Glutamatergic neuron (in vitro differentiated cells): ENCODE measurements around the gene CDC42BPA. TPM values are rescaled to one million over a fixed set of nuclear protein-coding genes. Genes with fewer than 3 reads are reported as not detected.

Experiments used
- DNase-seq: peaks from one replicate; pipeline ENCODE4 v3.0.0; 2022
- H3K27ac Mint-ChIP-seq: one replicate; pipeline ENCODE4 v1.8.0; 2020; ENCODE audit warnings: mild to moderate bottlenecking, mixed read lengths, inconsistent platforms; ENCODE audit not compliant: unreplicated experiment
- H3K27me3 Mint-ChIP-seq: one replicate; pipeline ENCODE4 v1.8.0; 2020; ENCODE audit warnings: mild to moderate bottlenecking, moderate library complexity, mixed read lengths, inconsistent platforms; ENCODE audit not compliant: unreplicated experiment
- H3K36me3 Mint-ChIP-seq: one replicate; pipeline ENCODE4 v1.8.0; 2020; ENCODE audit warnings: mild to moderate bottlenecking, mixed read lengths, inconsistent platforms; ENCODE audit not compliant: unreplicated experiment
- H3K4me1 Mint-ChIP-seq: one replicate; pipeline ENCODE4 v1.8.0; 2020; ENCODE audit warnings: mild to moderate bottlenecking, low read depth, mixed read lengths, inconsistent platforms; ENCODE audit not compliant: unreplicated experiment
- H3K4me3 Mint-ChIP-seq: one replicate; pipeline ENCODE4 v1.8.0; 2020; ENCODE audit warnings: mild to moderate bottlenecking, mixed read lengths, inconsistent platforms; ENCODE audit not compliant: unreplicated experiment
- H3K9me3 Mint-ChIP-seq: one replicate; pipeline ENCODE4 v1.8.0; 2020; ENCODE audit warnings: mild to moderate bottlenecking, moderate library complexity, mixed read lengths, inconsistent platforms; ENCODE audit not compliant: unreplicated experiment
- total RNA-seq: library from RNA; stranded (reverse); fragmentation: NEBNext Ultra II Directional; extraction: Animal tissue kit (Norgen Biotek cat#: 25700); gene quantifications from one replicate; pipeline ENCODE4 v1.2.1, GENCODE V29; 2021; ENCODE audit not compliant: unreplicated experiment
- TF ChIP-seq, protein P1 (sequence below): fragments of 200-600 bp; sonication (generic); IDR thresholded peaks from one replicate; pipeline ENCODE4 v1.5.0; 2021; ENCODE audit not compliant: partially characterized antibody, unreplicated experiment

CDC42BPA gene
- total RNA-seq, 1 donor from 2014 or later: 66.0 TPM

DNA sequence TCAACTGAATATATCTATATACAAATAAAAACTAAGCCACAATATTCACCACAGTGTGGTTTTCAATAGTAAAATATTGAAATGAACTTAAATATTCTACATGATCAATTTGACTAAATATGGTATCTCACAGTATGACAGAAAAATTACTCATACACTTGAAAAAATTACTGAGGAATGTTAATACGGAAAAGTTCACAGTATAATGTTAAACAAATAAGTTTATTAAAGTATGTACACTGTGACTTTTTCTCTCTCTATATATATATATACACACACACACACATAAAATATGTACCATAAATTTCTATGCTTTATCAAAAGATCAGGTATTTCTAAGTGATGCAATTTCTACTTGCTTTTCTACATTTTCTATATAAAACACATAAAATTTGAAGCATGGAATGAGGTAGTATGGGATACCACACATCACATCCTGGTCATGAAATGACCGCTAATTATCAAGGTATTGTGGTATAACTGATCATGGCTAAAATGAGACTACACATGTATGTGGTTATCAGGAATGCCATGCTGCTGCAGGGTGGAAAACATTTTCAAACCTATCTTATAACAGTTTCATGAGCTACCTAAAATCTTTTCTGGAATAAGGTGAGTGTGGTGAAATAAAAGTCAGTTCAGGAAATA lies 102.3 kb downstream of the CDC42BPA start:
- no peak for DNase-seq
- Mint-ChIP-seq H3K4me1 (peaks cover 5% of the 10 kb centered on the region), H3K27me3 (peaks cover 1% of the 10 kb centered on the region), H3K27ac (no peak overlapping the region), H3K9me3 (no peaks in the 10 kb centered on the region), H3K36me3 (peaks cover 6% of the 10 kb centered on the region), H3K4me3 (no peak overlapping the region)
- TF ChIP-seq, protein P1, sequence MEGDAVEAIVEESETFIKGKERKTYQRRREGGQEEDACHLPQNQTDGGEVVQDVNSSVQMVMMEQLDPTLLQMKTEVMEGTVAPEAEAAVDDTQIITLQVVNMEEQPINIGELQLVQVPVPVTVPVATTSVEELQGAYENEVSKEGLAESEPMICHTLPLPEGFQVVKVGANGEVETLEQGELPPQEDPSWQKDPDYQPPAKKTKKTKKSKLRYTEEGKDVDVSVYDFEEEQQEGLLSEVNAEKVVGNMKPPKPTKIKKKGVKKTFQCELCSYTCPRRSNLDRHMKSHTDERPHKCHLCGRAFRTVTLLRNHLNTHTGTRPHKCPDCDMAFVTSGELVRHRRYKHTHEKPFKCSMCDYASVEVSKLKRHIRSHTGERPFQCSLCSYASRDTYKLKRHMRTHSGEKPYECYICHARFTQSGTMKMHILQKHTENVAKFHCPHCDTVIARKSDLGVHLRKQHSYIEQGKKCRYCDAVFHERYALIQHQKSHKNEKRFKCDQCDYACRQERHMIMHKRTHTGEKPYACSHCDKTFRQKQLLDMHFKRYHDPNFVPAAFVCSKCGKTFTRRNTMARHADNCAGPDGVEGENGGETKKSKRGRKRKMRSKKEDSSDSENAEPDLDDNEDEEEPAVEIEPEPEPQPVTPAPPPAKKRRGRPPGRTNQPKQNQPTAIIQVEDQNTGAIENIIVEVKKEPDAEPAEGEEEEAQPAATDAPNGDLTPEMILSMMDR: no peak

- Mint-ChIP-seq H3K27me3 (no peaks in the 10 kb centered on the region), H3K9me3 (no peaks in the 10 kb centered on the region), H3K27ac (no peak overlapping the region), H3K4me3 (no peak overlapping the region), H3K36me3 (peaks cover 6% of the 10 kb centered on the region), H3K4me1 (peaks cover 5% of the 10 kb centered on the region)
- no peak for DNase-seq
- TF ChIP-seq, protein P1: no peak
These were observed 104.1 kb downstream of the CDC42BPA start for GRCh38 chr1:227214207-227214606.

DNA sequence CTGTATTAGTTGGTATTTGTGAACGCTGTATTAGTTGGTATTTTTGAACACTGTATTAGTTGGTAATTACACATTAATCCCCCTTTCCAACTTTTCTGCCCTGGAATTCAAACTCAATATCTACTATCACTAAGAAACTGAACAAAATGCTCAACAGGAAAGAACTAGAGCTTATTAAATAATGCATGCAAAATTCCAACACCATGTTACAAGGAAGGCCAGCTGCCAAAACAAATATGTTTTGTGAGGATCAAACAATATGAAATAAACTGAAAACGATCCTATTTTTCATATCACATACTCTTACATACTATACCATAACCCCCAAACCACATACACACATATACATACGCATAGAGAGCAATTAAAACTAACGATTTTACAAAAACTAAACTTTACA lies 104.9 kb downstream of the CDC42BPA start:
- H3K27ac Mint-ChIP-seq: no peak overlapping the region
- no peak overlapping the region for H3K4me3 Mint-ChIP-seq
- no peaks in the 10 kb centered on the region for H3K27me3 Mint-ChIP-seq
- no peak for DNase-seq
- peaks cover 6% of the 10 kb centered on the region for H3K36me3 Mint-ChIP-seq
- peaks cover 5% of the 10 kb centered on the region for H3K4me1 Mint-ChIP-seq
- H3K9me3 Mint-ChIP-seq: no peaks in the 10 kb centered on the region
- TF ChIP-seq, protein P1: no peak

GRCh38 chr1:227212164-227212563 lies 106.1 kb downstream of the CDC42BPA start:
- no peaks in the 10 kb centered on the region for H3K36me3 Mint-ChIP-seq
- no peaks in the 10 kb centered on the region for H3K27me3 Mint-ChIP-seq
- DNase-seq: no peak
- no peak overlapping the region for H3K4me3 Mint-ChIP-seq
- no peaks in the 10 kb centered on the region for H3K9me3 Mint-ChIP-seq
- H3K27ac Mint-ChIP-seq: no peak overlapping the region
- TF ChIP-seq, protein P1: no peak
- H3K4me1 Mint-ChIP-seq: peaks cover 5% of the 10 kb centered on the region

DNA sequence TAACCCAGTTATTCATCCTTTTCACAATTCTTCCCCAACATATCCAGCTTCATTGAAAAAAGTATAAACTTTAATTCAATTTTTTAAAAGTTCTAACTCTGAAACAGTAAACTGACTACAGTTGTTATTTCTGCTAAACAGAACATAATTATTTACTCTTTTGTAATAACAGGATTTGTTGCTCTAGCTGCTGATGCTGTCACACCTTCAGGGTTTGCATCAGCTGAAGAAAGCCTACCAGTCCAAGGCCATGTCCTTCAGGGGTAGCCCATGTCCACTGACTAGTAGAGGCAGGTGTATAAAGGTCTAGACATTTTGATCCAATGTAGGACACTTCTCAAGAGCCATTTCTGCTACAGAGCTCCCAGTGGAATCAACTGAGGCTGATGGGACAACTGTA lies 107.7 kb downstream of the CDC42BPA start:
- TF ChIP-seq, protein P1: no peak
- DNase-seq: no peak
- no peak overlapping the region for H3K4me3 Mint-ChIP-seq
- H3K27me3 Mint-ChIP-seq: no peaks in the 10 kb centered on the region
- no peak overlapping the region for H3K27ac Mint-ChIP-seq
- no peaks in the 10 kb centered on the region for H3K9me3 Mint-ChIP-seq
- no peaks in the 10 kb centered on the region for H3K36me3 Mint-ChIP-seq
- peaks cover 5% of the 10 kb centered on the region for H3K4me1 Mint-ChIP-seq
